SU-DHL-6 (cell line): ENCODE results near the gene TKT.

Source experiments
- H2AFZ ChIP-seq: fragments of 200-600 bp; sonication (generic); 2 replicates; pipeline ENCODE4 v1.6.1; 2014; ENCODE audit warnings: low read depth, mild to moderate bottlenecking, moderate library complexity, mixed read lengths, antibody characterized with exemption, low read length; ENCODE audit not compliant: severe bottlenecking
- H3F3A ChIP-seq: fragments of 200-600 bp; shearing (Covaris generic); 2 replicates; pipeline ENCODE4 v1.6.0; 2016; ENCODE audit warnings: antibody characterized with exemption, mild to moderate bottlenecking; ENCODE audit not compliant: insufficient read depth
- H3K27ac ChIP-seq: fragments of 200-600 bp; sonication (generic); 2 replicates; pipeline ENCODE4 v1.5.1; 2016; ENCODE audit warnings: low read depth, mild to moderate bottlenecking, low read length, moderate library complexity, mixed read lengths
- H3K27me3 ChIP-seq: fragments of 200-600 bp; sonication (generic), shearing (Covaris generic); 2 replicates; pipeline ENCODE4 v1.6.0; 2014; ENCODE audit warnings: mild to moderate bottlenecking, low read length
- H3K36me3 ChIP-seq: fragments of 200-600 bp; sonication (generic); 2 replicates; pipeline ENCODE4 v1.6.1; 2014; ENCODE audit warnings: mild to moderate bottlenecking, low read length, mixed read lengths
- H3K4me2 ChIP-seq: fragments of 300-600, 200-600 bp; shearing (Covaris generic), sonication (generic); 2 replicates; pipeline ENCODE4 v1.6.0; 2014; ENCODE audit warnings: low read length, low read depth, mild to moderate bottlenecking; ENCODE audit not compliant: poor library complexity, severe bottlenecking
- H3K4me3 ChIP-seq: fragments of 200-600 bp; sonication (generic); 2 replicates; pipeline ENCODE4 v1.5.1; 2014; ENCODE audit warnings: antibody characterized with exemption, low read length, mild to moderate bottlenecking, mixed read lengths; ENCODE audit not compliant: insufficient read depth, poor library complexity, severe bottlenecking
- H3K79me2 ChIP-seq: fragments of 200-600 bp; sonication (generic); 2 replicates; pipeline ENCODE4 v1.6.1; 2014; ENCODE audit warnings: mild to moderate bottlenecking, low read length, moderate library complexity; ENCODE audit not compliant: insufficient read depth
- H3K9ac ChIP-seq: fragments of 200-600 bp; sonication (generic); 2 replicates; pipeline ENCODE4 v1.7.0; 2014; ENCODE audit warnings: mild to moderate bottlenecking, low read length
- H3K9me2 ChIP-seq: fragments of 200-600 bp; sonication (generic); replicated peaks from 2 replicates; pipeline ENCODE4 v1.6.1; 2014; ENCODE audit warnings: low read length; ENCODE audit not compliant: insufficient read depth
- H3K9me3 ChIP-seq: fragments of 200-600 bp; sonication (generic); 2 replicates; pipeline ENCODE4 v1.6.1; 2014; ENCODE audit warnings: low read length, mixed read lengths; ENCODE audit not compliant: insufficient read depth
- H4K20me1 ChIP-seq: fragments of 200-600 bp; sonication (generic); 2 replicates; pipeline ENCODE4 v1.6.1; 2014; ENCODE audit warnings: low read depth, mild to moderate bottlenecking, antibody characterized with exemption, low read length, moderate library complexity, mixed read lengths
- CTCF ChIP-seq: fragments of 200-600 bp; sonication (generic); IDR thresholded peaks from one replicate; pipeline ENCODE4 v1.5.1; 2017; ENCODE audit warnings: antibody characterized with exemption, mild to moderate bottlenecking, low read length, moderate library complexity; ENCODE audit not compliant: insufficient read depth, poor library complexity, severe bottlenecking
- EZH2phosphoT487 ChIP-seq: fragments of 200-600 bp; sonication (generic), shearing (Covaris generic); conservative IDR thresholded peaks from 2 replicates; pipeline ENCODE4 v1.6.1; 2018; ENCODE audit warnings: mild to moderate bottlenecking, antibody characterized with exemption, low read length, moderate library complexity, mixed read lengths

The TKT gene

DNA sequence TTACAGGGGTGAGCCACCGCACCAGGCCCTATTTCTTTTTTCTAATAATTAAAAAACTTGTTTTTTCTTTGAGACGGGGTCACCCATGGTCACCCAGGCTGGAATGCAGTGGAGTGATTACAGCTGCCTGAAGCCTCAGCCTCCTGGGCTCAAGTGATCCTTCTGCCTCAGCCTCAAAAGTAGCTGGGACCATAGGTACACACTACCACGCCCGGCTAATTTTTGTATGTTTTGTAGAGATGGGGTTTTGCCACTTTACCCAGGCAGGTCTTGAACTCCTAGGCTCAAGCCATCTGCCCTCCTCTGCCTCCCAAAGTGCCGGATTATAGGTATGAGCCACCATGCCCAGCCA lies 858 bp upstream of the TKT start:
- Histone ChIP-seq H3K4me2 (no peak overlapping the region), H3F3A (0 out of 2 replicates have a peak, but pooled peaks cover 3% of the 10 kb centered on the region), H3K79me2 (peaks cover 40% of the 10 kb centered on the region), H4K20me1 (peaks cover 12% of the 10 kb centered on the region; the same call in 1 of the 2 replicates), H3K27ac (no peak overlapping the region), H3K4me3 (no peak overlapping the region), H2AFZ (no peak overlapping the region), H3K36me3 (no peaks in the 10 kb centered on the region), H3K9ac (no peak overlapping the region), H3K27me3 (no peaks in the 10 kb centered on the region), H3K9me3 (no peaks in the 10 kb centered on the region), H3K9me2 (no peaks in the 10 kb centered on the region)
- no peak for TF ChIP-seq CTCF
- no peak for TF ChIP-seq EZH2phosphoT487

GRCh38 chr3:53255423-53255774 lies 423 bp downstream of the TKT start:
- Histone ChIP-seq H3K9me3 (no peaks in the 10 kb centered on the region), H3K4me3 (peak overlapping the region; percentile 98), H4K20me1 (peaks cover 12% of the 10 kb centered on the region; the same call in 1 of the 2 replicates), H3K4me2 (peak overlapping the region; percentile 79), H3K9me2 (no peaks in the 10 kb centered on the region), H3K27me3 (no peaks in the 10 kb centered on the region), H3K79me2 (peaks cover 53% of the 10 kb centered on the region), H2AFZ (peak overlapping the region; percentile 44), H3K9ac (peak overlapping the region; percentile 95), H3F3A (0 out of 2 replicates have a peak, but pooled peaks cover 3% of the 10 kb centered on the region), H3K36me3 (no peaks in the 10 kb centered on the region), H3K27ac (peak overlapping the region; percentile 78)
- no peak for TF ChIP-seq CTCF
- TF ChIP-seq EZH2phosphoT487 = no peak

DNA sequence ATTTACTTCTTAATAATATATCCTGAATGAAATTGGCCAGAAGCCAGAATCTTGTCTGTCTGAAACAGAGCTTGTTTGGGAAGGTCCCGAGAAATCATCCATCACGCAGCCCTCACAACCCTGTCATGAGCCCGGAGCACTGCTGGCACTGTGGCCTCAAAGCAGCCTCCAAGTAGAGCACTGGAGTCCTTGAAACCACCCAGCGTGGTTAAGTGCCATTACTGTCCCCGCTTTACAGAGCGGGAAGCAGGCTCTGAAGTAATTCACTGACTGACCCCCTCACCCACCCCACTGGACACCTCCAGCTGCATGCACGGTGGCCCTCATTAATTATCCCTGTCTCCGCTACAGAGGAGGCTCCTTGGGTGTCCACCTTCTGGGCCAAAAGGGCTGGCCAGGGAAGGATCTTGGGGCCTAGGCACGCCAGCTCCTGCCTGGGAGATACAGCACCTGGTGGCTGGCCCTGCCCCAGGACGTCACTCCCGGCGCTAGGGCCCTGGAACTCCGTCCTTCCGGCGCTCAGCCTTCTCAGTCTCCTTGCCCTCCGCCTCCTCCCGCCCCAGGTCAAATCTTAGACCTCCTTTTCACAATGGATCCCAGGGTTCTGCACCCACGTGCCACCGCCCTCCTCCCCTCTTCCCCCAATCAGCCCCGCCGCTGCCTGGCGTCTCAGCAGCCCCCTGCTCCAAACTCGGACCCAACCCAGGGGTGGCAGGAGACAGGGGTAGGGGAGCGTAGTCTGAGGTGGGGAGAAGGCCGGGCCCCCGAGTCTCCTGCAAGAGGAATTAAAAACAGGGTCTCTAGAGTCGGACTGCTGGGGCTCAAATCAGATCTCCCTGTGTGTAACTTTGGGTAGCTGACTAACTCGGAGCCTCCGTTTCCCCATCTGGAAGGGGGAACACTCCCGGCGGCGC lies 1.1 kb downstream of the TKT start:
- H3K9ac ChIP-seq = peak overlapping the region; percentile 95
- no peak for TF ChIP-seq EZH2phosphoT487
- no peak for TF ChIP-seq CTCF
- no peaks in the 10 kb centered on the region for H3K9me2 ChIP-seq
- H3F3A ChIP-seq = 0 out of 2 replicates have a peak, but pooled peaks cover 3% of the 10 kb centered on the region
- peak overlapping the region; percentile 44 for H2AFZ ChIP-seq
- peaks cover 59% of the 10 kb centered on the region for H3K79me2 ChIP-seq
- H3K36me3 ChIP-seq = no peaks in the 10 kb centered on the region
- peak overlapping the region; percentile 78 for H3K27ac ChIP-seq
- peaks cover 12% of the 10 kb centered on the region; the same call in 1 of the 2 replicates for H4K20me1 ChIP-seq
- no peaks in the 10 kb centered on the region for H3K9me3 ChIP-seq
- no peaks in the 10 kb centered on the region for H3K27me3 ChIP-seq
- peak overlapping the region; percentile 98 for H3K4me3 ChIP-seq
- H3K4me2 ChIP-seq = peak overlapping the region; percentile 79
